Measurements from ENCODE around the gene EFNA1. TPM values are rescaled to one million over a fixed set of nuclear protein-coding genes. Genes with fewer than 3 reads are reported as not detected.
A peak's percentile ranks its signal among the peaks of the same experiment; 100 is the strongest.

The EFNA1 gene
- polyA plus RNA-seq, 1 of the 3 experiments (the other 2 are of a cell fraction), result 14.4 TPM

- 2% methylated on average over 49 of the region's 52 CpGs for WGBS (ENCODE audit: low lambda C conversion rate)
- no peaks in the 10 kb centered on the region for H3K9me3 ChIP-seq
- H3K4me1 ChIP-seq (ENCODE audit: control insufficient read depth in 1 of 2, insufficient read depth in 2 of 2, low read depth in 1 of 2, low read length in 1 of 2), result peaks cover 6 to 38% of the 10 kb centered on the region in 2 experiments; a peak in 3 of 4 replicates
- H3K4me2 ChIP-seq, result peak within 1 kb of the TSS; percentile 91
- peaks cover 17 to 34% of the 10 kb centered on the region in 2 experiments for H3K36me3 ChIP-seq (replicated peaks in 1 of 2; ENCODE audit: control insufficient read depth in 1 of 2, insufficient read depth in 2 of 2, low read length in 1 of 2)
- DNase-seq, result peak; percentile 97
- ChIA-PET POLR2A (interaction anchor here (1.0 to 1.6 kb wide), 3 partner anchors 32 to 44 kb away, joined by 3 to 5 read pairs (median 4); partner anchors contain the start of genes KRTCAP2 and TRIM46), CTCF (interaction anchor here (0.7 to 5.6 kb wide), 12 partner anchors 11 to 286 kb away, joined by 3 to 43 read pairs (median 4); partner anchors contain the start of genes KRTCAP2, MTX1 and THBS3)
- H3K79me2 ChIP-seq (ENCODE audit: insufficient read depth), result peaks cover 42% of the 10 kb centered on the region
- peak within 1 kb of the TSS; percentile 89 for H3K9ac ChIP-seq
- H4K20me1 ChIP-seq (ENCODE audit: insufficient read depth), result no peaks in the 10 kb centered on the region
- H3K9me2 ChIP-seq, result no peaks in the 10 kb centered on the region
- H3K27me3 ChIP-seq (ENCODE audit: insufficient read depth), result no peaks in the 10 kb centered on the region
- H3F3A ChIP-seq (replicated peaks; ENCODE audit: insufficient read depth), result peaks cover 36% of the 10 kb centered on the region
- peak within 1 kb of the TSS; percentile 72 to 73 for H3K4me3 ChIP-seq (ENCODE audit: low read depth in 2 of 2, low read length in 1 of 2)
- peak within 1 kb of the TSS; percentile 81 for H2AFZ ChIP-seq (ENCODE audit: low read depth)
- peak within 1 kb of the TSS; percentile 96 to 98 for H3K27ac ChIP-seq (ENCODE audit: low read depth in 2 of 2, low read length in 1 of 2)
- peak; percentile 61 for TF ChIP-seq NRF1 (IDR thresholded peaks at IDR 0.05; ENCODE audit: low read depth, low read length)
- peak; percentile 85 for TF ChIP-seq POLR2AphosphoS5 (IDR thresholded peaks at IDR 0.05; ENCODE audit: low read depth, low read length)
- peak; percentile 83 for TF ChIP-seq GABPA (IDR thresholded peaks at IDR 0.05; ENCODE audit: low read depth)
- TF ChIP-seq RXRA (IDR thresholded peaks at IDR 0.05; ENCODE audit: borderline replicate concordance, low read depth), result no peak
- TF ChIP-seq TEAD4 (IDR thresholded peaks at IDR 0.05; ENCODE audit: borderline replicate concordance, insufficient read depth), result no peak
- TF ChIP-seq MEF2A (IDR thresholded peaks at IDR 0.05; ENCODE audit: borderline replicate concordance, low read depth), result no peak
- peak; percentile 77 for TF ChIP-seq MAX (IDR thresholded peaks at IDR 0.05; ENCODE audit: low read depth)
- no peak for TF ChIP-seq REST (IDR thresholded peaks at IDR 0.05; ENCODE audit: low read depth, low read length)
- TF ChIP-seq EZH2phosphoT487 (IDR thresholded peaks at IDR 0.05; ENCODE audit: borderline replicate concordance, low read depth), result no peak
- TF ChIP-seq CTCF (IDR thresholded peaks at IDR 0.05), result no peak; the same call in 1 of the 2 replicates
- no peak for TF ChIP-seq JUND (IDR thresholded peaks at IDR 0.05)
- no peak for TF ChIP-seq ZBTB33 (IDR thresholded peaks at IDR 0.05; ENCODE audit: borderline replicate concordance, low read depth)
- TF ChIP-seq RFX5 (IDR thresholded peaks at IDR 0.05; ENCODE audit: low read length), result no peak; the same call in 1 of the 2 replicates
- TF ChIP-seq GATA2 (CRISPR knock-in tag; IDR thresholded peaks at IDR 0.05), result no peak
- no peak; the same call in 1 of the 2 replicates for TF ChIP-seq MXI1 (IDR thresholded peaks at IDR 0.05; ENCODE audit: low read depth, low read length)
- peak; percentile 76; the same call in 1 of the 2 replicates for TF ChIP-seq TAF1 (IDR thresholded peaks at IDR 0.05; ENCODE audit: borderline replicate concordance, low read depth, low read length)
- peak; percentile 11 for TF ChIP-seq CHD2 (IDR thresholded peaks at IDR 0.05; ENCODE audit: low read length, partially characterized antibody)
- TF ChIP-seq RCOR1 (IDR thresholded peaks at IDR 0.05; ENCODE audit: low read length), result peak; percentile 8; the same call in 1 of the 2 replicates
- 0 out of 2 replicates have a peak, but pooled peaks have one; percentile 50 for TF ChIP-seq SIN3A (IDR thresholded peaks at IDR 0.05; ENCODE audit: borderline replicate concordance, low read depth, low read length)
- TF ChIP-seq EP300 (IDR thresholded peaks at IDR 0.05; ENCODE audit: borderline replicate concordance in 1 of 2, low read depth in 1 of 2, low read length in 1 of 2), result no peak; a peak in 1 of 4 replicates
- TF ChIP-seq YY1 (IDR thresholded peaks at IDR 0.05; ENCODE audit: low read depth), result no peak; the same call in none of the 2 replicates
Measured at GRCh38 chr1:155135415-155136028, 7.8 kb downstream of the EFNA1 start, which contains the start of gene SLC50A1. Gene SLC50A1, plus strand, starts transcription at chr1:155135852. Its CDS starts 60 bp downstream, at chr1:155135912.

All from SK-N-SH (cell line).